H1 (cell line): Measurements from ENCODE around the gene ZNF496. TPM values are rescaled to one million over a fixed set of nuclear protein-coding genes. Genes with fewer than 3 reads are reported as not detected.

Experiments
- CTCF ChIA-PET: fragments of 300-600 bp; sonication (Branson Sonifier 250); formaldehyde crosslinking; loops from one replicate; lab custom pipeline; 2021; ENCODE audit not compliant: partially characterized antibody; lab: Charles Lee
- POLR2A ChIA-PET: fragments of 300-600 bp; sonication (Branson Sonifier 250); formaldehyde crosslinking; loops from one replicate; lab custom pipeline; 2021; ENCODE audit warnings: inconsistent platforms; ENCODE audit not compliant: partially characterized antibody; lab: Charles Lee
- DNase-seq, 2 experiments: peaks; one replicate each; pipeline versions ENCODE4 v3.0.0 to v3.0.0-alpha.2; 2010 to 2022; ENCODE audit warnings: low spot score in 2 of 2, low read depth in 1 of 2, mixed read lengths in 1 of 2
- FAIRE-seq: peaks from 2 replicates; lab custom pipeline; 2011; peaks lifted over from hg19 to GRCh38; lab: Jason Lieb, UNC
- H2AFZ ChIP-seq: 2 replicates; pipeline ENCODE4 v1.8.1; 2012; ENCODE audit warnings: low read length, inconsistent platforms
- H2AK5ac ChIP-seq: 2 replicates; pipeline ENCODE4 v1.6.1; 2013; ENCODE audit warnings: low read depth, low read length
- H2BK120ac ChIP-seq: replicated peaks from 2 replicates; pipeline ENCODE3; 2013; ENCODE audit warnings: low read depth, low read length, inconsistent platforms
- H2BK12ac ChIP-seq: 2 replicates; pipeline ENCODE4 v1.6.1; 2013; ENCODE audit warnings: low read depth, low read length
- H2BK15ac ChIP-seq: 2 replicates; pipeline ENCODE4 v1.6.1; 2013; ENCODE audit warnings: low read length
- H2BK20ac ChIP-seq: 2 replicates; pipeline ENCODE4 v1.6.1; 2013; ENCODE audit warnings: low read length
- H2BK5ac ChIP-seq: 2 replicates; pipeline ENCODE4 v1.6.1; 2013; ENCODE audit warnings: low read depth, low read length
- H3K14ac ChIP-seq: 2 replicates; pipeline ENCODE4 v1.6.1; 2013; ENCODE audit warnings: inconsistent platforms; ENCODE audit not compliant: insufficient read length
- H3K18ac ChIP-seq: 2 replicates; pipeline ENCODE4 v1.6.1; 2013; ENCODE audit warnings: low read length; ENCODE audit errors: extremely low read depth
- H3K23ac ChIP-seq: 2 replicates; pipeline ENCODE4 v1.6.1; 2013; ENCODE audit warnings: inconsistent platforms; ENCODE audit not compliant: insufficient read length
- H3K23me2 ChIP-seq: 2 replicates; pipeline ENCODE4 v1.6.1; 2013; ENCODE audit warnings: low read depth, low read length
- H3K27ac ChIP-seq: 2 replicates; pipeline ENCODE4 v1.6.1; 2011; ENCODE audit warnings: low read depth, low read length, inconsistent platforms
- H3K27me3 ChIP-seq, 4 experiments: replicated peaks in 1 of 4; 1 replicate in 1 of 4; 2 replicates in 3 of 4; pipeline versions ENCODE4 v1.6.1 to v1.8.1; 2011 to 2013; ENCODE audit warnings: low read length in 3 of 4, mild to moderate bottlenecking in 3 of 4, inconsistent platforms in 2 of 4, mixed read lengths in 2 of 4, moderate library complexity in 1 of 4; ENCODE audit not compliant: control insufficient read depth in 3 of 4, insufficient read depth in 3 of 4; ENCODE audit errors: extremely low read depth in 1 of 4
- H3K36me3 ChIP-seq, 4 experiments: 2 replicates each; pipeline versions ENCODE4 v1.6.1 to v1.8.1; 2011 to 2013; ENCODE audit warnings: mild to moderate bottlenecking in 4 of 4, low read length in 3 of 4, moderate library complexity in 2 of 4, control low read depth in 1 of 4, inconsistent platforms in 1 of 4; ENCODE audit not compliant: insufficient read depth in 4 of 4, control insufficient read depth in 2 of 4
- H3K4ac ChIP-seq: replicated peaks from 2 replicates; pipeline ENCODE3; 2013; ENCODE audit warnings: low read length, low read depth, mixed read lengths, inconsistent platforms; ENCODE audit not compliant: insufficient read length
- H3K4me1 ChIP-seq, 4 experiments: replicated peaks in 1 of 4; 1 replicate in 1 of 4; 2 replicates in 3 of 4; pipeline versions ENCODE4 v1.6.1 to v1.8.1; 2011 to 2013; ENCODE audit warnings: low read length in 3 of 4, inconsistent platforms in 2 of 4, mixed read lengths in 1 of 4; ENCODE audit not compliant: insufficient read depth in 4 of 4, control insufficient read depth in 3 of 4
- H3K4me2 ChIP-seq, 2 experiments: 2 replicates each; pipeline versions ENCODE4 v1.6.1 to v1.8.1; 2011 to 2013; ENCODE audit warnings: low read depth in 2 of 2, low read length in 2 of 2, control low read depth in 1 of 2, inconsistent platforms in 1 of 2, mild to moderate bottlenecking in 1 of 2; ENCODE audit not compliant: insufficient read depth in 1 of 2
- H3K4me3 ChIP-seq, 4 experiments: fragments of 200-600, 300-600 bp in 1 of 4; sonication (generic), shearing (Covaris generic), sonication (Bioruptor Twin) in 1 of 4; 2 replicates each; pipeline versions ENCODE4 v1.5.1 to v1.8.1; 2011 to 2016; ENCODE audit warnings: low read length in 4 of 4, low read depth in 3 of 4, control low read depth in 2 of 4, inconsistent platforms in 2 of 4, mild to moderate bottlenecking in 2 of 4, mixed read lengths in 1 of 4, moderate library complexity in 1 of 4; ENCODE audit not compliant: insufficient read depth in 2 of 4; ENCODE audit errors: extremely low read depth in 1 of 4
- H3K56ac ChIP-seq: replicated peaks from 2 replicates; pipeline ENCODE3; 2013; ENCODE audit warnings: low read depth, mild to moderate bottlenecking, mixed read lengths, low read length, inconsistent platforms; ENCODE audit not compliant: insufficient read length
- H3K79me1 ChIP-seq: 2 replicates; pipeline ENCODE4 v1.6.1; 2013; ENCODE audit warnings: low read depth, low read length, control low read depth
- H3K79me2 ChIP-seq, 2 experiments: 2 replicates each; pipeline versions ENCODE4 v1.6.1 to v1.8.1; 2012 to 2013; ENCODE audit warnings: low read length in 2 of 2, mild to moderate bottlenecking in 2 of 2, inconsistent platforms in 1 of 2; ENCODE audit not compliant: insufficient read depth in 2 of 2, control insufficient read depth in 1 of 2
- H3K9ac ChIP-seq, 4 experiments: replicated peaks in 1 of 4; 1 replicate in 1 of 4; 2 replicates in 3 of 4; pipeline versions ENCODE4 v1.6.1 to v1.8.1; 2011 to 2013; ENCODE audit warnings: low read depth in 3 of 4, low read length in 3 of 4, control low read depth in 2 of 4, mild to moderate bottlenecking in 2 of 4, moderate library complexity in 2 of 4, inconsistent platforms in 1 of 4; ENCODE audit errors: extremely low read depth in 1 of 4
- H3K9me3 ChIP-seq, 2 experiments: 2 replicates each; pipeline versions ENCODE4 v1.6.1 to v1.8.1; 2012 to 2013; ENCODE audit warnings: mild to moderate bottlenecking in 2 of 2, moderate library complexity in 2 of 2, control low read depth in 1 of 2, inconsistent platforms in 1 of 2, low read depth in 1 of 2, low read length in 1 of 2, mixed read lengths in 1 of 2; ENCODE audit not compliant: insufficient read depth in 2 of 2
- H4K20me1 ChIP-seq, 2 experiments: replicated peaks in 1 of 2; 2 replicates each; pipeline versions ENCODE3 to v1.8.1; 2011 to 2013; ENCODE audit warnings: inconsistent platforms in 2 of 2, low read length in 2 of 2, mild to moderate bottlenecking in 1 of 2; ENCODE audit not compliant: insufficient read depth in 2 of 2, control insufficient read depth in 1 of 2
- H4K5ac ChIP-seq: 2 replicates; pipeline ENCODE4 v1.6.1; 2013; ENCODE audit warnings: low read length, low read depth, mixed read lengths, inconsistent platforms; ENCODE audit not compliant: insufficient read length
- H4K8ac ChIP-seq: 2 replicates; pipeline ENCODE4 v1.8.0; 2013; ENCODE audit warnings: mild to moderate bottlenecking, moderate library complexity, low read length, inconsistent platforms; ENCODE audit not compliant: insufficient read depth; ENCODE audit errors: extremely low read depth
- H4K91ac ChIP-seq: replicated peaks from 2 replicates; pipeline ENCODE3; 2013; ENCODE audit warnings: low read length, mixed read lengths, inconsistent platforms; ENCODE audit not compliant: insufficient read length
- ASH2L ChIP-seq: fragments of 200-600, 300-600 bp; sonication (generic); IDR thresholded peaks from one replicate; pipeline ENCODE4 v1.7.1; 2017; ENCODE audit warnings: low read length
- CEBPB ChIP-seq: IDR thresholded peaks from 2 replicates; pipeline ENCODE4 v1.6.1; 2012; ENCODE audit warnings: low read depth, low read length
- HDAC6 ChIP-seq: IDR thresholded peaks from one replicate; pipeline ENCODE4 v1.7.1; 2012; ENCODE audit warnings: low read depth, mild to moderate bottlenecking, inconsistent platforms, low read length, moderate library complexity
- POU5F1 ChIP-seq: IDR thresholded peaks from 2 replicates; pipeline ENCODE4 v1.6.1; 2011; ENCODE audit warnings: low read depth, mild to moderate bottlenecking, low read length, moderate library complexity
- RBBP5 ChIP-seq: IDR thresholded peaks from 2 replicates; pipeline ENCODE4 v1.7.1; 2012; ENCODE audit warnings: low read depth, mild to moderate bottlenecking, inconsistent platforms, low read length, moderate library complexity, borderline replicate concordance
- SAP30 ChIP-seq: fragments of 300-600 bp; sonication (generic); IDR thresholded peaks from 2 replicates; pipeline ENCODE4 v1.7.1; 2012; ENCODE audit warnings: low read length, moderate library complexity, mild to moderate bottlenecking, inconsistent platforms; ENCODE audit not compliant: insufficient read depth, insufficient replicate concordance
- WGBS, 2 experiments: shearing (Covaris generic) in 1 of 2; methylation state at CpG; one replicate each; pipeline versions ENCODE4 v1.1.6 to v1.1.7; 2013 to 2015; ENCODE audit warnings: low lambda C conversion rate in 2 of 2, mixed read lengths in 2 of 2, inconsistent platforms in 1 of 2, low coverage in 1 of 2, missing lambda C conversion rate in 1 of 2; ENCODE audit not compliant: insufficient replicate concordance in 2 of 2, insufficient coverage in 1 of 2, insufficient read length in 1 of 2; ENCODE audit errors: extremely low coverage in 1 of 2, missing lambda C conversion rate in 1 of 2; 5-methylcytosine and 5-hydroxymethylcytosine counted together
- polyA plus RNA-seq, 7 experiments: library from polyadenylated mRNA; depleted of rRNA in 3 of 7; stranded (reverse) in 5 of 7; unstranded in 2 of 7; fragments of >200 nt in 5 of 7; fragments of 200-250 nt in 2 of 7; gene quantifications; 1 replicate in 5 of 7; 2 replicates in 1 of 7; 4 replicates in 1 of 7; pipeline versions ENCODE4 v1.2.1 to v1.2.3, GENCODE V29; 2011 to 2013; ENCODE audit warnings: missing spikeins in 2 of 7, mixed read lengths in 2 of 7
- total RNA-seq: library from RNA; stranded (reverse); fragmentation: NEBNext Ultra II Directional; extraction: Animal tissue kit (Norgen Biotek cat#: 25700); gene quantifications from 2 replicates; pipeline ENCODE4 v1.2.1, GENCODE V29; 2021
- TF ChIP-seq, protein P1 (sequence below), 3 experiments: IDR thresholded peaks; 1 replicate in 2 of 3; 2 replicates in 1 of 3; pipeline versions ENCODE4 v1.5.1 to v1.6.1; 2011; ENCODE audit warnings: low read length in 3 of 3, mild to moderate bottlenecking in 3 of 3, inconsistent platforms in 2 of 3, low read depth in 1 of 3, moderate library complexity in 1 of 3; ENCODE audit not compliant: insufficient read depth in 1 of 3; ENCODE audit errors: control extremely low read depth in 1 of 3
- TF ChIP-seq, protein P2 (sequence below): IDR thresholded peaks from 2 replicates; pipeline ENCODE4 v1.6.1; 2012; ENCODE audit warnings: low read length, inconsistent platforms

Gene ZNF496
- total and polyA plus RNA-seq, 2 of the 8 experiments (the other 6 are each of a cell fraction or from before 2014, with no cell fraction given): 27.9 to 71.4 TPM

DNA sequence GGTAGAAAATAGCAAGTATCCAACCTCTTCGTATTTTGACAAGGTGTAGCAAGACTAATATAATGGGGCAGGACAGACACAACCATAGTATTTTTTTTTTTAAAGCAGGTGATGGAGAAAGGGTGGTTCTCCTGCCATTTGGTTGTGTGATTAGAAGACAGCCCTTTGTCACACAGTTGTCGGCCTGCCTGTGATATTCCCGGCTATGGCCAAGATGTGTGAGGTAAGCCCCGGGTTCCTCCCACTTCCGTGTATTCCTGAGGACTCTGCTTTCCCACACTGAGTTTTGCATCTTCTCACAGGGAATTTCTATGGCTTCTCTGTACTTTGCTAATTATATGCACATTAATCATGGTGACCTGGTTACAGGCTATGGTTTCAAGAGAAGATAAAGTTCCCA, 35.9 kb downstream of the ZNF496 start:
- H3K27me3 ChIP-seq: no peaks in the 10 kb centered on the region
- H3K4me1 ChIP-seq: peaks cover 23 to 53% (median 46%) of the 10 kb centered on the region in 4 experiments
- ChIA-PET CTCF (interaction anchor here (0.6 kb wide), 1 partner anchor 9 kb away, joined by 3 read pairs; no protein-coding TSS in a partner anchor), POLR2A (interaction anchor here (2.2 to 8.1 kb wide), 2 partner anchors 13 to 36 kb away, joined by 5 to 46 read pairs; partner anchors contain the start of gene ZNF496)
- no peak overlapping the region for H2AFZ ChIP-seq
- no peak overlapping the region for H3K56ac ChIP-seq
- H2BK12ac ChIP-seq: peak overlapping the region; percentile 90
- H2AK5ac ChIP-seq: peak overlapping the region; percentile 25; the same call in 1 of the 2 replicates
- no peak overlapping the region for H3K9ac ChIP-seq
- H2BK5ac ChIP-seq: peak overlapping the region; percentile 27; the same call in 1 of the 2 replicates
- FAIRE-seq (no peak), DNase-seq (no peak)
- H2BK15ac ChIP-seq: 0 out of 2 replicates have a peak overlapping the region, but pooled peaks have one; percentile 25
- 80% methylated on average over 5 of the region's 5 CpGs; no CpG with 5 or more reads in 1 of the 2 experiments for WGBS, 2 experiments
- peak overlapping the region; percentile 45 to 61; a peak in 2 of 4 replicates for H3K4me2 ChIP-seq
- H4K20me1 ChIP-seq: no peaks in the 10 kb centered on the region
- no peaks in the 10 kb centered on the region; the same call in 1 of the 2 replicates for H3K23me2 ChIP-seq
- H4K91ac ChIP-seq: no peak overlapping the region
- H3K23ac ChIP-seq: no peak overlapping the region
- no peaks in the 10 kb centered on the region for H3K79me2 ChIP-seq
- H4K8ac ChIP-seq: no peak overlapping the region
- peaks cover 0 to 3% of the 10 kb centered on the region in 2 experiments; a peak in 1 of 4 replicates for H3K9me3 ChIP-seq
- H2BK120ac ChIP-seq: no peak overlapping the region
- peaks cover 4% of the 10 kb centered on the region; the same call in 1 of the 2 replicates for H3K79me1 ChIP-seq
- H2BK20ac ChIP-seq: peak overlapping the region; percentile 75; the same call in 1 of the 2 replicates
- no peak overlapping the region for H3K27ac ChIP-seq
- H4K5ac ChIP-seq: no peak overlapping the region
- peak overlapping the region in 1 of 4 experiments; percentile 43; a peak in 1 of 8 replicates for H3K4me3 ChIP-seq
- peak overlapping the region; percentile 62; the same call in 1 of the 2 replicates for H3K18ac ChIP-seq
- H3K4ac ChIP-seq: no peak overlapping the region
- H3K14ac ChIP-seq: no peak overlapping the region
- peaks cover 10 to 19% (median 15%) of the 10 kb centered on the region in 4 experiments for H3K36me3 ChIP-seq
- TF ChIP-seq, protein P1, sequence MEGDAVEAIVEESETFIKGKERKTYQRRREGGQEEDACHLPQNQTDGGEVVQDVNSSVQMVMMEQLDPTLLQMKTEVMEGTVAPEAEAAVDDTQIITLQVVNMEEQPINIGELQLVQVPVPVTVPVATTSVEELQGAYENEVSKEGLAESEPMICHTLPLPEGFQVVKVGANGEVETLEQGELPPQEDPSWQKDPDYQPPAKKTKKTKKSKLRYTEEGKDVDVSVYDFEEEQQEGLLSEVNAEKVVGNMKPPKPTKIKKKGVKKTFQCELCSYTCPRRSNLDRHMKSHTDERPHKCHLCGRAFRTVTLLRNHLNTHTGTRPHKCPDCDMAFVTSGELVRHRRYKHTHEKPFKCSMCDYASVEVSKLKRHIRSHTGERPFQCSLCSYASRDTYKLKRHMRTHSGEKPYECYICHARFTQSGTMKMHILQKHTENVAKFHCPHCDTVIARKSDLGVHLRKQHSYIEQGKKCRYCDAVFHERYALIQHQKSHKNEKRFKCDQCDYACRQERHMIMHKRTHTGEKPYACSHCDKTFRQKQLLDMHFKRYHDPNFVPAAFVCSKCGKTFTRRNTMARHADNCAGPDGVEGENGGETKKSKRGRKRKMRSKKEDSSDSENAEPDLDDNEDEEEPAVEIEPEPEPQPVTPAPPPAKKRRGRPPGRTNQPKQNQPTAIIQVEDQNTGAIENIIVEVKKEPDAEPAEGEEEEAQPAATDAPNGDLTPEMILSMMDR (IDR thresholded peaks at IDR 0.05; ENCODE audit: control extremely low read depth in 1 of 3, insufficient read depth in 1 of 3, low read depth in 1 of 3, low read length in 3 of 3): no peak
- no peak for TF ChIP-seq CEBPB
- TF ChIP-seq, protein P2, sequence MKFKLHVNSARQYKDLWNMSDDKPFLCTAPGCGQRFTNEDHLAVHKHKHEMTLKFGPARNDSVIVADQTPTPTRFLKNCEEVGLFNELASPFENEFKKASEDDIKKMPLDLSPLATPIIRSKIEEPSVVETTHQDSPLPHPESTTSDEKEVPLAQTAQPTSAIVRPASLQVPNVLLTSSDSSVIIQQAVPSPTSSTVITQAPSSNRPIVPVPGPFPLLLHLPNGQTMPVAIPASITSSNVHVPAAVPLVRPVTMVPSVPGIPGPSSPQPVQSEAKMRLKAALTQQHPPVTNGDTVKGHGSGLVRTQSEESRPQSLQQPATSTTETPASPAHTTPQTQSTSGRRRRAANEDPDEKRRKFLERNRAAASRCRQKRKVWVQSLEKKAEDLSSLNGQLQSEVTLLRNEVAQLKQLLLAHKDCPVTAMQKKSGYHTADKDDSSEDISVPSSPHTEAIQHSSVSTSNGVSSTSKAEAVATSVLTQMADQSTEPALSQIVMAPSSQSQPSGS: no peak
- TF ChIP-seq RBBP5: no peak
- no peak for TF ChIP-seq POU5F1
- no peak for TF ChIP-seq ASH2L
- TF ChIP-seq HDAC6: no peak
- no peak for TF ChIP-seq SAP30
